Suppressor macrophage (primary cell): ENCODE data around the gene MAP3K9.

ENCODE experiments used
- DNase-seq, 4 experiments: peaks; one replicate each; pipeline ENCODE4 v3.0.0-alpha.2; 2020 to 2022

The MAP3K9 gene

DNA sequence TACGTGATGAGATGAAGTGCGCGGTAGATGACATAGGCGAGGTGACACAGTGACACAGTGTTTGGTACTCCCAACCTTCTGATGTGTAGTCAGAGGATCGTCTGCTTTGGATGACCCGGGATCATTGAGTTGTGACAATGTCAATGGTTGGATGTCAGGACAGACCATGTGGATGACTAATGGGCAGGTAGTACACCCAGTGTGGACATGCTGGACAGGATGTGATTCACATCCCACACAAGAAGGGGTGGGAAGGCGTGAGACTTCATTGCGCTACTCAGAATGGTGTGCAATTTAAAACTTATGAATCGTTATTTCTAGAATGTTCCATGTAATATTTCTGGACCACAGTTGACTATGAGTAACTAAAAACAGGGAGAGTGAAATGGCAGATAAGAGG is 23.8 kb downstream of the MAP3K9 start:
- no peak for DNase-seq

DNA sequence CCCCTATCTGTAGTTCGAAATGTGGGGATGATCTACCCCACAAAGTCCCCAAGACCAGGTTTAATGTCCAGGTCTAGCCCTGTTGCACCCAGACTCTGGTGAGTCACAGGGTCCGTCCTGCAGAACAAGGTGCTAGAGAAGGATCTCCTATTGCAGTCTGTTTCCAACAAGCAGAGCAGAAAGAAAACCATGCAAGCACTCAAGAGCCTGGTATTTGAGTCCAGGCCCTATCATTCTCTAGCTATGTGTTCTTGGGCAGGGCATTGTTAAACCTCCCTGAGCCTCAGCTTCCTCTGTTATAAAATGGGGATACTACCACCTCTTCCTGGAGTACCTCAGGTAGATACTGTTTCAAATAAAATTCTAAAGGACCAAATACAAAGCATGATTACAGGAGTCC is 24.4 kb downstream of the MAP3K9 start:
- DNase-seq = no peak

DNA sequence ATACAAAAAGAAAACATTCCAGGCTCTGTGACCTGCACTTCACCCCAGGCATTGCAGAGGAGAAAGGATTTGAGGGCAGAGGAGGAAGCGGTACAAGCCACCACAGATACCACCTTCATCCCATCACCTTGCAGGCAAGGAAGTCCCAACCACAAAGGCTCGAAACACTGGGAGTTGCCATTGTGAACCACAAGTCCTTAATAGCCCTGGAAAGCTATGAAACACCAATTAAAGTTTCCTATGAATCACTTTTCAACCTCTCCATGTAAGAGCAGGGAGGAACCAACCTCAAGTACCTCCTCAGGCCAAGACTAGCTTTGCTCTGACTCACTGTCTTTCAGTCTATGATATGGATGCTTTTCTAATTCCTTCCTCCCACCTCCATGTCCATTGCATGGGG is 27.0 kb downstream of the MAP3K9 start:
- DNase-seq = no peak

DNA sequence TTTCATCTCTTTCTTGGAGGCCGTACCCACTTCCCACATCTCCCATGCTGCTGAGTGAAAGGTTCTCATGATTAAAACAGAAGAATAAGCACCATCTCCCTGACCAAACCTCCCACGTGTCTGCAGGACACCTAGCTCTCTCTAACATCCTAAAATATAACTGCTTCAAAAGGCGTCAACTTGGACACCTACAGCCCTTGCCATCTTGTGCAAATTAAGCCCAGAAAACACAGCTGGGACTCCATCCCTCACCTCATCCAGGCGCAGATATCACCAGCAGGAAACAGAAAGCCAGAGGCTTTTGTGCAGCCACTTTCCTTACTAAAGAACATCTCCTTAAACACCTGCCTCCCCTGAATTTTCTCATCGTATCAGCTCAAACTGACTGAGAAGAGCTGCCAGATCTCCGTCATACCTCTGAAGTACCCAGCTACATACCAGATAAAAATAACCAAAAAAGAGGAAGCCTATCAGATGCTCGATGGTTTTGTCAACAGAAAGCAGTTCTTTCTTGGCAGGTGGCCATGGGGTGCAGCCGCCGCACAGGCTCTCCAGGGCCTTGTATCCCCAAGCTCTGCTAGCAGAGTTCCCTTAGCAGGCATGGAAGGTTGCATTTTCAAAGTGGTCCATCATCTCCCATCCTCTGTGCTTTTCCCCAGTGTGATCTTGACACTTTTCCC is 28.8 kb downstream of the MAP3K9 start:
- peak; percentile 63 to 80 (median 78) for DNase-seq

DNA sequence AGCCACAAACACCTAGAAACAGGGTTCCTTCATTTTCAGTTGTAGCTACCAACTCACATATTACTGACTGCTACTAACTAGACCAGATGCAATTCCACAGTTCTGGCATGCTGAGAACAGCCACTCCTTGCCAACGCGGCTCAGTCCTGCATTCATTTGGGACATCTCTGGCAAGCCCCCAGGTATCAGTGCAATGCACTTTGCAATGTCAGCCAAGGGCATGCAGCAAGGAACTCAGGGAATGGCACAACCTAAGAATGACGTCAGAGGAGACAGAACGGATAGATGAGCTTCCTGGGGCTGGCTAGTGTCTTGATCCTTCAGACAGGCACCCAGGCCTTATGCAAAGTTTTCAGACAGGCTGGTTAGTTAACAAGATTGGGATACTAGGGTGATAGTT is 29.6 kb downstream of the MAP3K9 start:
- DNase-seq = no peak

DNA sequence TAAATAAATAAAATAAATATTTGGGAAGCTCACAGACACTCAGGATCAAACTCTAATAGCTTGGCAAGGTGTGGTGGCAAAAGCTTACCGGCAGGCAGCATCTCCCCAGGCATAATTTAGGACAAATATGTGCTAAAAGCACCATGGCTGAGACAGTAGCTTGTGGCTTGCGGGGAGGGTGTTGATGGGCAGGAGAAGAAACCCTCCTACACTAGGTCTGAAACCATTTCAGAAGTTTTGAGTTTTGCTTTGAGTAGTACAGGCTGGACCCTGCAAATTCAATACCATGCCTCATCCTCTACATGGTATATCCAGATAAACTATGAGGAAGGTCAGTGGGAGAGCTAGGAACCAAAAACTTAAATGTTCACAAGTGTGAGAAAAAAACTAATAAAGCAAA is 33.1 kb downstream of the MAP3K9 start:
- no peak for DNase-seq

DNA sequence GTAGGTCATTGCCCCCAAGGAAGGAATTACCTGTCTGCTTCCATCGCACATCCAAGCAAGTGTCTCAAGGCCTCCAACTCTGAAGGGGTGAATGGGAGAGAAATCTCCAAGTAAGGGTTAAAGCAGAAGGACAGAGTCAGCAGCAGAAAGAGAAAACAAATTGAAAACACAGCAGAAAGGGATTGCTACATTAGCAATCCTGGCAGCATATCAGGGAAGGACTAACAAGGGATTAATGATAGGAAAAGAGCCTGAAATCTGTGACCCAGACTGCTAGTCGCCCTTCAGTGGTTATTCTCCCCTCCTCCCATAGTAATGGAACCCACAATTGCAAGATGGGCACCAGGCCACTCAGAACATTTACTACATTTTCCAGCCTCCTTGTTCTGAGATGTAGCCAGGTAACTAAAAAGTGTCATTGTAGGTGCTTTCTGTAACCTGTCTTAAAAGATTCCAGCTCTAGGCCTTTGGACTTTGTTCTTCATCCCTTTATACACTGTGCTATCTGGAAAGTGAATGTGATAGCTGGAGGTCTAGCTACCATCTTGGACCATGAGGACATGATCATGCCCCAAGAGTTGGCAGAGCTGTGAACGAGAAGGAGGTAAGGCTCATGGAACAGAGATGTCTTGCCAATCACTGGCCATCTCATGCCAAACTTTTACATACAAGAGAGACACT is 36.0 kb downstream of the MAP3K9 start:
- DNase-seq = no peak

DNA sequence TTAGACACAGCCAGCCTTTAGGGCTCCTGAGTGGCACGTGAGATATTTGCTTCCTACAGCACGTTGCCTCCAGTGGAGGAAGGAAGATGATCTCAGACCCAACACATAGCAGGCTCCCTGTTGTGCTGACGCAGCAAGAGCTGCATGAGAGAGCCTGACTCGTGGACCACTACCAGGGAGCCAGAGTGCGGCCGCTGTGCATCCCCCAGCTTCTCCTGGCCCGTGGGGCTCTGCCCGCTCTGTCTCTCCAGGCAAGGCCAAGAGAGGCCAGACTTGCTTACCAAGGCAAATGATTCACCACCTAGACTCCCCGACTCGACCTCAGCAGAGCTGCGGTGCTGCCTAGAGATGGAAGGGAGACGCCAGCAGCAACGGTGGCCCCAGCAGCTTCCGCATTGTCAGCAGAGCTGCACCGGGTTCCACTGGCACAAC is 37.5 kb downstream of the MAP3K9 start:
- peak; percentile 24 to 35 (median 28) for DNase-seq

DNA sequence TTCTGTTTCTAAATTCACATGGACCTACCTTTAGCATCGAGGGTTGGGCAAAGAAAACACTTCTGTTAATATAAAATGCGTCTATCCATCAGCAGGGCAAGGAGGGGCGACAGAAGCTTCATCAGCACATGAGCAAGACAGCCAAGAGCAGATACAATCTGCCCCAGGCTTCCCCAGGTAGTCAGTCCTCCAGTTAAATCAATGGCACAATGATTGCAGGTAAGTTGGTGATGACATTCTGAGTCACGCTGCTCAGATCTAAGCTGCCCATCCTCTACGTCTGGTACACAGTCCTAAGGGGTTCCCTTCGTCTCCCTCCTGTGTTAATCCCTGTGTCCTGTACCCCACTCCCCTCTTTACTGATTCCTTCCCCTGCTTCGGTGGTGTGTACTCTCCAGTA is 38.8 kb downstream of the MAP3K9 start:
- DNase-seq = no peak

DNA sequence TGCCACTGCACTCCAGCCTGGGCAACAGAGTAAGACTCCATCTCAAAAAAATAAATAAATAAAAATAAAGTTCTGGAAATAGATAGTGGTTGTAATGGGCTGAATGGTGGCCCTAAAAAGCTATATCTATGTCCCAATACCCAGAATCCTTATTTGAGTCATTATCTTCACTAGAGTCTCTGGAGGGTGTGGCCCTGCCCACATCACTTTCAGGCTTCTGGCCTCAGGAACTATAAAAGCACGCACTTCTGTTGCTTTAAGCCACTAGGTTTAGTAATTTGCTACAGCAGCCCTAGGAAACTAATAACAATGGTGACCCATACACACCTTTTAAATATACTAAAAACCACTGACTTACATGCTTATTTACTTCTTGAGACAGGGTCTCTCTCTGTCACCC is 49.9 kb downstream of the MAP3K9 start:
- no peak for DNase-seq

DNA sequence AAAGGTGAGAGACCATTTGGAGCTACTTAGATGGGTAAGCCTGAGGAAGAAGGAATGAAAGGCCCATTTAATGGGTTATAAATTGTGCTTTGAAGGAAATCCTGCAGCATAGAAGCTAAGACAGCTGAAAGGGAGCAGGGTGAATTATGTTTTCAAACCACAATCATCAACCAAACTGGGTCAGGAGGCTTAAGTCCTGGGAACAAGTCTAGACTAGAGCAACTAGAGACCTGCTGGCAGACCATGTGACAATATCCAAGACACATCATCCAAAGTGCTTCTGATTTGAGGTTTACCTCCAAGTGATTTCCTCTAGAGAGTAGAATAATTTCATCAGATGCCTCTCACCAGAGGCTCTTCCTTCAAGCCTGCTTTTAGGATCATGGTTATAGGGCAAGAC is 53.7 kb downstream of the MAP3K9 start:
- no peak for DNase-seq

DNA sequence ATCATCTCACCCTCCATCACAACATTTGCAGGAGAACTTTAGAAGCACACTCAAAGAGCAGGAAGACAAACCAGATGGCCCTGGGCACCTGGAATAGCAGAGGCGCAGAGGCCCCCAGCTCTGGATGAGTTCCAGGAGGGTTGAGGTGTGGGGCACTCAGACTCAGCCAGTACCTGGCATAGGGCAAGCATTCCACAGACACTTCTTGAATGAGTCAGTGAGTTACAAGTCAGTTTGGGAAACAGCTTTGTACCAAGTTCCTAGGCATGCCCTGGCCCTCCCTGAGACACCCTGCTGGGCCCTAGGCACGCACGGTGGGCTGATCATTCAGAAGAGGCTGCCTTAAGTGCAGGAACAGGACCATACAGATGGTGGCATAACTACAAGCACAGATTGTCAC is 54.3 kb downstream of the MAP3K9 start:
- DNase-seq = no peak

DNA sequence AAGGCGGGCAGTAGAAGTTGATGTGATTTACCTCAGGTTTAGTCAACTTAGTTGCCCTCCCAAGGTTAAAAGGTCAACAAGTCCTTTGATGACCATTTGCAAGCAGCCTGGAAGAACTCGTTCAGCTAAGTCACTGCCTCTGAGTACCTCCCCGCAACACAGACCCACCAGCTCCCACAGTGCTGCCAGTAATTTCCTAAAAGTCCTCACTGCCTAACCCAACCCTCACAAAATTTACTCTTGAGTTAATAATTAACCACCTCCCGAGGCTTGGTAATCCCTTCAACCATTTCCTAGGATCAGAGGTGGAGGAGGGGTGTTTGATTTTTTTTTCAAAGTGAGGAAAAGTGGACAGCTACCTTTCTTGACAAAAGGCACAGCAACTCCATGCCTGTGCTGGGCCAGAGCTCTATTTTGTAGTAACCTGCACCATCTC is 55.8 kb downstream of the MAP3K9 start:
- no peak for DNase-seq

DNA sequence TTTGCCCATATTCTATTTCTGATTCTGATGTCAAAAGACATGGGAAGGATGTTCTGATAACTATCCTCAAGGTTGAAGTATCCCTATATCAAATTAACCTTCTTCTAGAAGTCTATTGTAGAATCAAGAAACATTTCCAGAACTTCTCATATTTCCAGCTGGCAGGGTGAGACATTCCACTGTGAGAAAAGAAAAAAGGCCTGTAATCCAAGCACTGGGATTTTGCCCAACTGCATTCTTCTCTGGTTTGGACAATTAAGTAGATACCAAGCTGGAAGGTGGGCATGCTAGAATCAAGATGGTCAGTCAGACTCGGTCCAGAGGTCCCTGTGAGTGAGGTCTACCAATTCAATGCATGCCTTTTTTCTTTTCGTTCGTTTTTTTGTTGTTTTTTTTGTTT is 60.9 kb downstream of the MAP3K9 start:
- DNase-seq = no peak

DNA sequence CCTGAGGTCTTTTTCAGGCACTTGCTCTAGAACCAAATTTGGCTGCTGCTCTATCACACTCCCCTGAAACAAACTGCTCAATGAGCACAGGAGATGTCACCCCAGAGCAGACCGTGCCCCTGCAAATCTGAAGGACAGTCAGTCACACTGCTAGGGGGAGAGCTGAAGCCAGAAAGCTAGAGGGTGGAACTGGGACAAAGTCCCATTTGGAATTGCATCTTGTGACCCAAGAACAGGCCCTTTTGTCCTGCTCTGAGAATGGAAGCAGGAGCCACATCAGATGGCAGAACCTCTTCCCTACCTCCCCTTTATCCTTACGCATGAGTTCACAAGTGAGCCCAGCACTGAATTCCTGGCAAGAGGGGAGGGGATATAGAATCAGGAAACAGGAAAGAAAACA is 64.7 kb downstream of the MAP3K9 start:
- no peak for DNase-seq

DNA sequence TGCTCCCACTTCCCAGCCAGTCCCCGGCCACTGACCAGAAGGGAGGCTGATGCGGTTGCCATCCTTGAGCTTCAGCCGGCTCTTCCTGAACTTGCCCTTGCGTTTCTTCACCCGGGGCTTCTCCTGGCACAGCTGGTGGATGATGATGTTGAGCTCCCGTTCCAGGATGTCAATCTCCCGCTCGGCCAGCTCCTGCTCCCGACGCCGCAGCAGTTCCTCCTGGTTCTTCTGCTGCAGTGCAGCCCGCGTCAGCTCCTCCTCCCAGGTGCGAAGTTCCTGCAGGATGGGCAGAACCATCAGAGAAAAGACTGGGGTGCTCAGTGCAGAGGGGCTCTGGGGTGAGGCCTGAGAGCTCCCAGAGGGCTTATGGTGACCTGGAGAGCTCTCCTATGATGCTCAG is 67.0 kb downstream of the MAP3K9 start:
- no peak for DNase-seq

DNA sequence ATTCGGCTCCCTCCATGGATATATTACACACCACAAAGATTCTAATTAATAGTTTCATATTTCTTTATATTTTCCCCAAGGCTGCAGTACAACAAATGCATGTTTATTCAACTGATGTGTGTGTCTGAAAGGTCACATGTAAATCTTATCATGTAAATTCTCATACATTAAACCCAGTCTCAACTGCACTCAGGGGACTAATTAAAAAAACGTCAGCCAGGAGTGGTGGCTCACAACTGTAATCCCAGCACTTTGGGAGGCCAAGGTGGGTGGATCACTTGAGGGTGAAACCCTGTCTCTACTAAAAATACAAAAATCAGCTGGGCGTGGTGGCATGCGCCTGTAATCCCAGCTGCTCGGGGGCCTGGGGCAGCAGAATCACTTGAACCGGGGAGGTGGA is 67.8 kb downstream of the MAP3K9 start:
- DNase-seq = no peak

DNA sequence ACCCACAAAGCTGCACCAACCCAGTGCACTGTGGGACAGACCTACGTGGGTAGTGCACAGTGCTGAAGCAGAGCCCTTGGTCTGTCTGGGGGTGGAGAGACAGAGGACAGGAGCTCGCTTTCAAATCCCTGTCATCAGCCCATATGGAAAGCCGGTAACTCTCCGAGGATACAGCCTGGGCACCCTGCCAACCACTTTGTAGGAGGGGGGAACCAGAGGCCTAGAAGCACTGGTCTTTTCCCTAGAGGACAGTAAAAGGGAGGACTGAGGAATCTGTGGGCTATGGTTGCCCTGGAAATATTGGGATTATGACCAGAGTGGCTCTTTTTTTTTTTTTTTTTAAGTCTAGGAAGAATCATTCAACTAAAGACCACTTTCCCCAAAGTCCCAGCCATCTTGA is 74.3 kb downstream of the MAP3K9 start:
- no peak for DNase-seq

DNA sequence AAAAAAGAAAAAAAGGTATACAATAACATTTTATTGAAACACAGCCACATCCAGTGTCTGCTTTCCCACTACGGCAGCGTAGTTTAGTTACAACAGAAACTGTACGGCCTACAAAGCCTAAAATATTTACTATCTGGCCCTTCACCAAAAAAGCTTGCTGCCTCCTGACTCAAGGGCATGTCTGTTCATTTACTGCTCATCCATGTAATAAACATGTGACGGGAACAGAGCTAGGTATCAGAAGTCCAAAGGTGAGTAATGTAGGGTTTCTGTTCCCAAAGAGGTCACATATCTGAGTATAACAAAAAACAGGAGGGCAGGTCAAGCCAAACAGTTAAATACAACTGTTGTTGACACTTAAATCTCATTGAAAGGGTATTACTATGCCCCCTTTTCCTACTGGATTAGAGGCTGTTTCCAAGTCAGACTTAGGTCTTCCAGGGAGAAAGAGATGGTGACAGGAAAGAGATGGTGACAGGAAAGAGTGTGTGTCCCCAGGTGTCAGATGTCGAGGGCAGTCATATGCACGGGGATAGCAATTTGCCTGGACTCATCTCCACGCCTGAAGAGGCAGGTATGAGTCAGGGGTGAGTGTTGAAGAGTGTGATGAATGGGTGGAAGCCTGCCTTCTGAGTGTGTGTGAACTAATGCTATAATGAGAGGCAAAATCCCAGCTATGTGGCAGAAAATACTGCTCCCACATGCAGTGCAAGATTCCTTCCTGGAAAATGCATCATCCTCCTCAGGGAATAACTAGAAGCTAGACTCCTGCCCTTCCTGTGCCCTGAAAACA is 77.7 kb downstream of the MAP3K9 start:
- no peak for DNase-seq

DNA sequence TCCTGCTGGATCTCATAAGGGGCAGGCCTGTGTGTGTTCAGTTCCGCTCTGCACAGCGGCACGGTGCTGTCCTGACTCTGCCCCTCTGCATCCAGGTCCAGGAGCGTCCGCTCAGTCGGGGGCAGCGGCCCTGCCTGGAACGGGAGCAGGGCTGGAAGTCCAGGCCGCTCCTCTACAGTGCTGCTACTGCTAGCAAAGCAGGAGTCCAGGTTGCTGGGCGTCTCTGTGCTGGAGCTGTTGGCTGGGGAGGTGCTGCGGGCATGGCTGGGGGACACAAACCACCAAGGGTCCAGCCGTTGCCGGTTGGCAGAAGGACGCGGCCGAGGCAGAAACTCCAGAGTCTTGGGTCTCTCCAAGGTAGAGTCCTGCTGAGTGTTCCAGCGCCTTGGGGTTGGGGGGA is 78.9 kb downstream of the MAP3K9 start:
- no peak for DNase-seq

DNA sequence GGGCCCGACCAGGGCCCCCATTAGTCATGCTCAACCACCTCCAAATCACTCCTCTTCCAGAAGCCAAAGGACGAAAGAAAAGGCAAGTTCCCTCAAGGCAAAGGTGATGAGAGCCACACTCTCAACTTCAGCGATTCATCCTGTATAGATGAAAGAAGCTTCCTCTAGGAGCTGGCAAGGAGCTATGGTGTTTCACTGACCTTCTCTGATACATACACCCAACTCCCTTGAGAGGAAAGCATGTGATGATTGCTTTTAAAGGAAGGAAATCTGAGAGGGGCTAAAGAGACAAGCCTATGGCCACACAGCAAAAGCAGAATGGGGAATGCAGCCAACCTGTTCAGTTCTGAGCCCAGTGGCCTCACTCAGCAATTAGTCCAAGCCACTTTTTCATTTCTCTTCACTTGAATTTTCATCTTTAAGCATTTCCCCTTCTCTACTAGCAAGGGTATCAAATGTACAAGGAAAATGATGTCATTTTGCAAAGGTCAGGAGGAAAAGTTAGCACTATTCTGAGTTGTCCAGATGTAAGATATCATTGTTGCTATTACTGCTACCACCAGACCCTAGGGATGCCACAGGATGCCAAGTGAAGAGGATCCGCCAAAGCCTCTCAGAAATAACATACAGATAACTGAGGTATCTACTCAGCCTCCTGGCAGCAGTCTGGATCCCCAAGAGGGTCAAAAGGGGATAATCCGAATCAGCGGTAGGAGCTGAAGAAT is 82.5 kb downstream of the MAP3K9 start:
- no peak for DNase-seq

DNA sequence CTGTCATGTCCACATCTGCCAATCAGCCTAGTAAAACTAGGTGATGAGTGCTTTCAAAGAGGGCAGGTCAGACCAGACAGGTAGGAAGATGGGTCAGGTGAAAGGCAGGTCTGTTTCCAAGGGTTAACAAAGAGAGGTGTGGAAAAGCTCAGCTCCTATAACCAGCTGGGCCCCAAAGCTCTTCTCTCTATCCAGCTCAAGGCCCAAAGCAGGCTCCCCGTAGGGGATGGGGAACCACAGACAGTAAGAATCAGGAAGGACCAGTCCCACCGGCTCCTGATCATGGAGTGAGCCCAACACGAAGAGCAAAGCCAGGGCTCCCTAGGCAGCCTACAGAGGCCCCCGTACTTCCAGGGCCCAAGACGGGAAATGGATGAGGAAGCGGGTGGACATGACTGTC is 84.4 kb downstream of the MAP3K9 start:
- DNase-seq = no peak

DNA sequence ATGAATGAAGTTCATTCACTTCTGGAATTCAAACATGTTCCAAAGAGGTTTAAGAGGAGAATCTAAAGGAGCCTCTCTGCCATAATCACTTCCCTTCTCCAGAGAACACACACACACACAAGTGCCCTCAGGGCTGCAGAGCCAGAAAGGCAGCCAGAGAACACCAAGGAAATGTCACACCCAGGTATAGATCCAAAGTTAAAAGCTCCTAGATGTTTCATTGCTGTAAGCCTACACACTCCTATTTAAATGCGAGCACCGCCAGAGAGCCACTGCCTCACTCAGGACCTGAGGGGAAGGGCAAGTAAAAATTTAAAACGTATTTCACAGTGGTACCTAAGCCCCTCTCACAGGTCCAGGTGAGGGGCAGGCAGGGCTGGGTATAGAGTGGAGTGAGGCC is 85.2 kb downstream of the MAP3K9 start:
- DNase-seq = no peak
